Measurements from ENCODE around the gene SLC13A2. TPM values are rescaled to one million over a fixed set of nuclear protein-coding genes. Genes with fewer than 3 reads are reported as not detected.

The SLC13A2 gene
- total RNA-seq, 1 experiment from 2014 or later, result not detected

DNA sequence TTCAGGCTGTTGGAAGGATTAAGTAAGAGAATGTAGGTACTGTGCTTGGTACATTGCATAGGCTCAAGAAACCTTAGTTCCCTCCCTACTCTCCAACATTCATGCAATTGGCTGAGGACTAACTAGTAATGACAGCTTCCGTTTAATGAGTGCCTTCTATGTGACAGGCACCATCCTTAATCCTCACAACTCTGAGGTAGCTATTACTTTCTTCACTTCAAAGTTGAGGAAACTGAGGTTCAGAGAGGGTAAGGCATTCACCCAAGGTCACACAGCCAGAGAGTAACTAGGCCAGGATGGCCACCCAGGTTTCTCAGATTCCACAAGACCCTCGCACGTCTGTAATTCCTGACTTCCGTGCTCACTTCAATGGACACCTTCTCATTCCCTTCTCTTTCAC, 56.8 kb downstream of the SLC13A2 start:
- H2AFZ ChIP-seq (ENCODE audit: low read depth, low read length, poor library complexity, severe bottlenecking), result no peak overlapping the region
- POLR2A ChIA-PET, result no interaction called here
- no peak overlapping the region for H3K27ac ChIP-seq (ENCODE audit: low read depth, low read length)
- CTCF ChIA-PET, result no interaction called here
- no peak overlapping the region for H3K4me3 ChIP-seq (replicated peaks in 1 of 2; ENCODE audit: low read depth in 1 of 2, low read length in 2 of 2)
- peaks cover 7% of the 10 kb centered on the region for H3K27me3 ChIP-seq (ENCODE audit: insufficient read depth, low read length)
- H3K9ac ChIP-seq (ENCODE audit: low read length), result no peak overlapping the region
- no peaks in the 10 kb centered on the region for H3K36me3 ChIP-seq (ENCODE audit: control insufficient read depth in 1 of 2, insufficient read depth in 2 of 2, low read length in 2 of 2)
- intact Hi-C loops (cut with micrococcal nuclease), result no loop called here
- no peak for ATAC-seq
- H3K9me2 ChIP-seq (ENCODE audit: insufficient read depth), result no peaks in the 10 kb centered on the region
- no peak for DNase-seq (ENCODE audit: low read depth, low spot score)
- no peaks in the 10 kb centered on the region for H4K20me1 ChIP-seq (ENCODE audit: insufficient read depth)
- TF ChIP-seq FOSL1 (IDR thresholded peaks at IDR 0.05; ENCODE audit: low read depth) (no peak), POLR2A (IDR thresholded peaks at IDR 0.05; ENCODE audit: borderline replicate concordance, extremely low read depth, insufficient read depth, insufficient read length) (no peak)
- RAD21 ChIA-PET (ENCODE audit: low non-redundant PET in 1 of 2, low total read pairs in 2 of 2, uncharacterized antibody in 2 of 2, unreplicated experiment in 2 of 2), result no interaction called here
- no peak overlapping the region for H3K4me2 ChIP-seq (ENCODE audit: low read length)
- H3K79me2 ChIP-seq (ENCODE audit: insufficient read depth, low read length), result no peaks in the 10 kb centered on the region
- no TSS peak for BruUV-seq (replicated peaks)
- H3K4me1 ChIP-seq (ENCODE audit: control insufficient read depth in 1 of 2, insufficient read depth in 2 of 2, low read length in 2 of 2), result peaks cover 0 to 9% of the 10 kb centered on the region in 2 experiments; a peak in 2 of 4 replicates
- H3K9me3 ChIP-seq (ENCODE audit: control insufficient read depth in 1 of 2, insufficient read depth in 1 of 2, low read depth in 1 of 2, low read length in 2 of 2), result no peaks in the 10 kb centered on the region

DNA sequence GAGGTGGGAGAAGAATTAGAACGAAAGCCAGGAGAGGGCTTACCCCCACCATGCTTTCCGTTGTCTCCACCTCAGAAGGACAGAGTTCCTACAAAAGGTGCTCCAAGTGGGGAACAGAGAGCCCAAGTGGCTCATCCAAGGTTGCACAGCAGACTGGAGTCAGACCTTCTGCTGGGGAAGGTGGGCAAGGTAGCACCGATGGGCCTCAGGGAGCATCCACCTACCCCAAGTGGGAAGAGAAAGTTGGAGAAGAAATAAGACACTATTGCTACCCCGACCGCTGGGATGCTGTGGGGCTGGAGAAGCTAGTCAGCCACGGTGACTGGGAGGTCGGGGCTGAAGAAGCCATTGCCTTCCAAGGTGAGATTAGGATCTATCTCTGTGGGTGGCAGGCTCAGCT, 57.5 kb downstream of the SLC13A2 start:
- H3K4me1 ChIP-seq (ENCODE audit: control insufficient read depth in 1 of 2, insufficient read depth in 2 of 2, low read length in 2 of 2), result peaks cover 0 to 6% of the 10 kb centered on the region in 2 experiments; a peak in 2 of 4 replicates
- ATAC-seq, result no peak
- intact Hi-C loops (cut with micrococcal nuclease), result no loop called here
- TF ChIP-seq, protein P1, sequence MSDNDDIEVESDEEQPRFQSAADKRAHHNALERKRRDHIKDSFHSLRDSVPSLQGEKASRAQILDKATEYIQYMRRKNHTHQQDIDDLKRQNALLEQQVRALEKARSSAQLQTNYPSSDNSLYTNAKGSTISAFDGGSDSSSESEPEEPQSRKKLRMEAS (IDR thresholded peaks at IDR 0.05), result no peak
- TF ChIP-seq YY1 (IDR thresholded peaks at IDR 0.05; ENCODE audit: extremely low read depth, insufficient replicate concordance, low read depth, low read length) (no peak), TCF7L2 (IDR thresholded peaks at IDR 0.05; ENCODE audit: borderline replicate concordance, extremely low read depth, insufficient read depth, insufficient read length) (no peak), EZH2phosphoT487 (IDR thresholded peaks at IDR 0.05; ENCODE audit: borderline replicate concordance) (no peak), FOSL1 (IDR thresholded peaks at IDR 0.05; ENCODE audit: low read depth) (no peak), CEBPB (IDR thresholded peaks at IDR 0.05; ENCODE audit: low read depth) (no peak)
- TF ChIP-seq, protein P2, sequence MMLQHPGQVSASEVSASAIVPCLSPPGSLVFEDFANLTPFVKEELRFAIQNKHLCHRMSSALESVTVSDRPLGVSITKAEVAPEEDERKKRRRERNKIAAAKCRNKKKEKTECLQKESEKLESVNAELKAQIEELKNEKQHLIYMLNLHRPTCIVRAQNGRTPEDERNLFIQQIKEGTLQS (IDR thresholded peaks at IDR 0.05), result no peak
- RAD21 ChIA-PET (ENCODE audit: low non-redundant PET in 1 of 2, low total read pairs in 2 of 2, uncharacterized antibody in 2 of 2, unreplicated experiment in 2 of 2), result no interaction called here
- no peaks in the 10 kb centered on the region for H3K79me2 ChIP-seq (ENCODE audit: insufficient read depth, low read length)
- no peaks in the 10 kb centered on the region for H3K9me3 ChIP-seq (ENCODE audit: control insufficient read depth in 1 of 2, insufficient read depth in 1 of 2, low read depth in 1 of 2, low read length in 2 of 2)
- H3K27me3 ChIP-seq (ENCODE audit: insufficient read depth, low read length), result peaks cover 7% of the 10 kb centered on the region
- no peak for DNase-seq (ENCODE audit: low read depth, low spot score)
- no TSS peak for BruUV-seq (replicated peaks)
- no peaks in the 10 kb centered on the region for H4K20me1 ChIP-seq (ENCODE audit: insufficient read depth)
- no peak overlapping the region for H3K4me2 ChIP-seq (ENCODE audit: low read length)
- H3K27ac ChIP-seq (ENCODE audit: low read depth, low read length), result no peak overlapping the region
- CTCF ChIA-PET, result no interaction called here
- no peak overlapping the region for H2AFZ ChIP-seq (ENCODE audit: low read depth, low read length, poor library complexity, severe bottlenecking)
- no peak overlapping the region for H3K4me3 ChIP-seq (replicated peaks in 1 of 2; ENCODE audit: low read depth in 1 of 2, low read length in 2 of 2)
- no peaks in the 10 kb centered on the region for H3K36me3 ChIP-seq (ENCODE audit: control insufficient read depth in 1 of 2, insufficient read depth in 2 of 2, low read length in 2 of 2)
- H3K9me2 ChIP-seq (ENCODE audit: insufficient read depth), result no peaks in the 10 kb centered on the region
- POLR2A ChIA-PET, result no interaction called here
- H3K9ac ChIP-seq (ENCODE audit: low read length), result no peak overlapping the region

All from HCT116 (cell line).